Stimulated activated CD8-positive, alpha-beta memory T cell treated with anti-CD3 and anti-CD28 coated beads, Interleukin-15, amount 100 ng/mL, for 24 hours (primary cell): Measurements from ENCODE around the gene CXCR6.

Experiments
- DNase-seq: peaks from one replicate; pipeline ENCODE4 v3.0.0-alpha.2; 2020; ENCODE audit warnings: low read depth

CXCR6 gene

DNA sequence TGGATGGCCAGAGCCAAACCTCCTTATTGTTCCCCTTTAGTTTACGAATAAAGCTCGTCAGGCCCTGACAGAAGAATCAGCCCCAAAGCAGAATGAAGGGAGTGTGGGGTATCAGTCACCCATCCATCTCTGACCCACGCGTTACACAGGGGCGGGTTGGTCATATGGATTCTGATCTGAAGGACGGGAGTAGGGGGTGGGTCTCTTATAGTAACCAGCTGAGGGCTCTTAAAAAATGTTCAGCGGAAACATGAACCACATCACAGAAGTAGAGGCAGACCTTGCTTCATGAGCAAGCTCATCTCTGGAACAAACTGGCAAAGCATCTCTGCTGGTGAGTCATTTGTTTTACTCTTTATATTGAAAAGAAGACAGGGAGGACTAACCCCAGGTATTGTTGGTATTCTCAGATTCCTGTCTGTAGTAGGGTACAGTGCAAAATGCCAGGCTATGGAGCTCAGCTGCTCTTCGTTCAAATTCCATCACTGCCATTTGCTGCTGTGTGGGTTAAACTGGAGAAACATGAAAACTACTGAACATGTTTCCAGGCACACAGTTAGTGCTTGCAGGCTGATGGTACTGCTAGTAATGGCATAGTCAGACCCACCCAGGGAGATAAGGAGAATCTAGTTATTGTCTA lies at the start of gene CXCR6:
Gene CXCR6 (plus strand): TSS at position 258 of the 640 bp plus-strand sequence. CDS start 3,018 bp downstream, outside the sequence.
- no peak for DNase-seq

DNA sequence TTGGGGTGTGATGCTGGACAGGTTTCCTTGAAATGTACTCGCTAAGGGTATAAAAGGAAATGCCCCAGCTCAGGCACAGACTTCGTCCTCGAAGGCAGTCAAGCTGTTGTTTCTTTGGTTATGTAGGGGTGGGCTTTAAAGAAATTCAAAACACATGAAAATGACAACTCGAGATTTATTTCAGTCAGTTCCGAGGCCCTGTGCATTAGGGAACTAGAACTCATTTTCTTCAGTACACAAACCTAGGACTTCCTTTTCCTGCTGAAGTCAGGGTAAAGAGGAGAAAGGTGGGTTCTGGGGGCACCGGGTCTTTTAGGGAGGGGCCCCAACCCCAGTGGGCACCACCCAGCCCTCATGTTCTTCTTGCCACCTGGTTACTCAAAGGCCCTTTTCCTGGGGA lies 49.2 kb upstream of the CXCR6 start:
- DNase-seq = no peak

- no peak for DNase-seq
Measured at GRCh38 chr3:45895686-45896468, 47.4 kb upstream of the CXCR6 start.

DNA sequence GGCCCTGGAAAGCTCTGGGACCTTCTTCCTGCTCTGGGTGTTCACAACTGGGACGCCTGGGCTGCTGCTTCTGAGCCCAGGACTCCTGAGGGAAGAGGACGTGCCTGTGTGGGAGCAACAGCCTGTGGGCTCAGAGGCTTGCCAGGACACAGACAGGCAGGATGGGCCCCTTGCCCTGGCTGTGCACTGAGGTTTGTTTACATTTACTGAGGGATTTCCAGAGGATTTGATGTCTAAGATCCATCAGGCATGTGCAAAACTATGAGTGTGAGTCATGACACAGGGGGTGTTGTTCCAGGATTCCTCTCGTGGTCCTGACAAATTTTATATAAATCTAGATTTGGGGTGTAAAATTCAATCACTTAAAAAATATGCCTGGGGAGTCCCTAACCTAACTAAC lies 46.3 kb upstream of the CXCR6 start:
- no peak for DNase-seq

DNA sequence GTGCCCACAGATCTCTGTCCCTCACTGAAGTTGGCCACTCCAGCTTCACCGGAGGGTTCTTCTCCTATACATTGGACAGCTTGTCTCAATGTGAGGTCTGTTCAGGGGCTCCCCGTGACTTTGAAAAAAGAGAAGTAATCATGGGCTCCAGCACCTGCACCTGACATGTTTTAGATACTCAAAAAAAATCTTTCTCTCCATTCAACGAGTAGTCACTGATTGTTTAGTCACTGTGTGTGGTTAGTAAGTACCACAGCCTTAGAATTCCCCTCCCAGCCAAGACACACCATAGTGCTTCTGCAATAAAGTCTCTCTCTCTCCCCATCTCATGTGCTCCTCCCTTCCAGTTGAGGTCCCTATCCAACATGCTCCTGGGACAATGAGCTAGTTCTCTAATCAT lies 38.3 kb upstream of the CXCR6 start:
- DNase-seq = no peak

GRCh38 chr3:45905755-45906154 lies 37.5 kb upstream of the CXCR6 start:
- no peak for DNase-seq

DNA sequence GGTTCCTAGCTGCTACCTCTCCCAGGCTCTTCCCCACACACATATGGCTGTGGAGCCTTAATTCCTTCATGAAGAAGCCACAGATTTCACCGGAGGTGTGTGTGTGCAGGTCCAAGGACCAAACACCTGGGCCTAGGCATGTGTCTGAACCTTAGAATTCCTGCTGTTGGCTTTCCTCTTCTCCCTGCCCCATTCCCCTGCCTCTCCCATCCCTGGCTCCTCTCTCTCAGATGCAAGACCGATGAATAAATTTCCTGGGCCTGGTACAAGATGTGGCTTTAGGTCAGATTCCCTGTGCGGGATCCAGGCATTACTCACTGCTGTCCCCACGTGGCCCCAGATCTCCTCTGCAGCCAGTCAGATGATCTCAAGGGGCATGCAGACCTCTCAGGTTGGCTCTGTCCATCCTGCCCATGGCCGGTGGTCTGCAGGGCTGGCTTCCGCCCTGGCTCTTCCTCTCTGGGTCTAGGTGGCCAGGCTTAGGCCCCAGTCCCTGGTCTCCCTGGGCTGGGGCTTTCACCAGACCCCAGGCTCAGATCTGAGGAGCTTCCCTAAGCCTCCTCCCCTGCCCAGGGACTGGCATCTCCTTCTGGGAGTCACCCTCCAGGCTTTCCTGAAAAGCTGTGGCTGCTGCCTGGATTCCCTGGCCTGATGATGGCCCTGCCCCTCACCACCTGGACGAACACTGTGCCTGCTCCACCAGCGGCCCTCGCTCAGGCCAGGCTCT lies 36.4 kb upstream of the CXCR6 start:
- no peak for DNase-seq

DNA sequence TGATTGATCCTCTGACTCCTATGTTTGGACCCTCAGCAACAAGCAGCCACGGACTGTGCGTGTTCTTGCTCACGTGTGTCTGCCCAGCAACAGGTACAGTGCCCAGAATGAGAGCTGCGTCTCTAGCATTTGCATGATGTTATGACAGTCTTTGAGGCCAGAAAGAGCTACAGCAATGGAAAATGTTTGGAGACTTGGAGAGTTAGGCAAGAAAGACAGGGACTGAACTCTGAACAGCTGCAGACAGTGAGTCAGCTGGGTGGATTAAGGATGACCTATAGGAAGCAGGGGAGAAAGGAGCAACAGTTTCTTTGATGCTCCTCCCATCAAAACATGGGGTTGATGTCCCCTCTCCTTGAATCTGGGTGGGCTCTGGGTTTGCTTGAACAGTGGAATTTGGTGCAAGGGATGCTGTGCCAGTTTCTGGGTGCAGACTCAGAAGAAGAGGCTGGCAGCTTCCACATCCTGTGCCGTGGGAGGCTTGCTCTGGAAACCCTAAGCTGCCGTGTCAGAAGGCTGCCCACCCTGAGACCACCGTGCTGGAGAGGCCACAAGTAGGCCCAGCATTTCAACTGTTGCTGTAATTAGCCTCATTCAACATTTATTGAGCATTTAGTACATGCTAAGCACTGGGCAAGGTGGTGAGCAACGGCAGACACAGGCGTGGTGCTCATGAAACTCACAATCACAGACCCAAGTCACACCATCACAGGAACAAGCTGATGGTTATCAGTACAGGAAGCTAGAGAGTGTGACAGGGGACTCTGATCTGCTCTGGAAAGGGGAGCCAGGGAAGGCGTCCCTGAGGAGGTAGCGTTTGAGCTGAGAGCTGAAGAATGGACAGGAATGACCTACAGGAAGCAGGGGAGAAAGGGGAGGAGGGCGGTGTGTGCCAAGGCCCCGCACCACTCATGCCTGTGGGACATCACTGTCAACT lies 35.2 kb upstream of the CXCR6 start:
- no peak for DNase-seq

DNA sequence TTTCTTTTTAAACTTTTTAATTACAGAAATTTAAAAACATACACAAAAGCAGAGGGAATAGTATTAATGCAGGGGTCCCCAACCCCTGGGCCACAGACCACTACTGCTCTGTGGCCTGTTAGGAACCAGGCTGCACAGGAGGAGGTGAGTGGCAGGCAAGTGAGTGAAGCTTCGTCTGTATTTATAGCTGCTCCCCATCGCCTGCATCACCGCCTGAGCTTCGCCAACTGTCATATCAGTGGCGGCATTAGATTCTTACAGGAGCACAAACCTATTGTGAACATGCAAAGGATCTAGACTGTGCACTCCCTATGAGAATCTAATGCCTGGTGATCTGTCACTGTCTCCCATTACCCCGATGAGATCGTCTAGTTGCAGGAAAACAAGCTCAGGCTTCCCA lies 34.5 kb upstream of the CXCR6 start:
- no peak for DNase-seq

DNA sequence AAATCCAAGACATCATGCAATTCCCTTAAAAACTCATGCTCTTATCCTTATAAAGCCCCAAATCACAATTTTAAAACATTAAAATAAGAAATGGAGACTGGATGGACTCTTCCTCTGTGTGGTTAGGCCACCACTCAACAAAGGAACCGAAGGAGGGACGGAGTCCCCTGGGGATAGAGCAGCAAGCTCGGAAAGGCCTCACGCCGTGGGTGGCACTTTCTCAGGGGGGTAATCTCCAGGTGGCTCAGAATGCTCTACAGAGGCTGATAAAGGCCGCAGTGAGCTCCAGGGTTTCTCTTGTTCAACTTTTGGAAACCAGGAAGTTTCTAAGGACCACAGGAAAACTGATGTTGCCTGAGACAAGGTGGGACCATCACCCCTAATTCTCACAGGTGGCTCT lies 33.7 kb upstream of the CXCR6 start:
- DNase-seq = no peak

DNA sequence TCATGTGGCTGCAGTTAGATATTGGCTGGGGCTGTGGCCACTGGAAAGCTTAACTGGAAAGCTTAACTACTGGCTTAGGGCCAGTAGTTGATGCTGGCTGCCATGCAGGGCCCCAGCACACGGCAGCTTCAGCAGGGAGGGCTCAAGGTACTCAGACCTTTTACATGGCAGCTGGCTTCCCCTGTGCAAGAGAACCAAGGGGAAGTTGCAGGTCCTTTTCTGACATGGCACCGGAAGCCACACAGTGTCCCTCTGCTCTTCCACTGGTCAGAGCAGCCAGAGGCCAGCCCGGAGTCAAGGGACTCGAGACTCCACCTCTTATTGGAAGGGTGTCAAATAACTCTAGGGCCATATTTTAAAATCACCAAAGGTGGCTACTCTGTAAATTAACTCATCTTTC lies 32.4 kb upstream of the CXCR6 start:
- DNase-seq = no peak

DNA sequence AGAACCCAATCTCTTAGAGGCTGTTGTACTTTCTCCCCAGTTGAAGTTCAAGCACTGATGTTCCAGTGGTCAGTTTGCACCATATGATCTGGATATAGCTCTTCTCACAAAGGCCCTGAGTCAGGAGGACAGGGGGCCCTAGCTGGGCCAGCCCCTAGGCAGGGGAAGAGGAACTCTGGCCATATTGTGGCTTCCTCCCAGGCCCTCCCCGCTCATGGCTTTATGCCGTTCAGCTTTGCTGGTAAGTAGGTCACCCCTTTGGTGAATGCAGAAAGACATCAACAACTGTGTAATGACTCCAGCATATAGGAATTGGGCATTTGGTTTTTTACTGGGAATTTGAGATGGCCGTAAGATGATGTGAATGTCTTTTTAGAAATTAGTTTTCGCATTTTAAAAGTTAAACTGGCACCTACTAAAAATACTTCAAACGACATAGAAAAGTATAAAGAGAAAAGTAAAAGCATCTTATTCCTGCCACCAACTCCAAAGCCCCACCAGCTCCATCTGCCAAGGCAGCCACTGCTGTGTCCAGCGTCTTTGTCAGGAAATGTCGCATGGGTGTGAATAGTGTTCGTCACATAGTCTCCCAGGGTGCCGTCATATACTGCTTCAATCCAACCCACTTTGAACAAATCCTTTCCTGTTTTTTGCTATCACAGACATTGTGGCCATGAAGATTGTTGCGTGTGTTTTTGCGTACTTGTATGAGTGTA lies 31.6 kb upstream of the CXCR6 start:
- no peak for DNase-seq

GRCh38 chr3:45912435-45912834 lies 30.8 kb upstream of the CXCR6 start:
- DNase-seq = no peak

DNA sequence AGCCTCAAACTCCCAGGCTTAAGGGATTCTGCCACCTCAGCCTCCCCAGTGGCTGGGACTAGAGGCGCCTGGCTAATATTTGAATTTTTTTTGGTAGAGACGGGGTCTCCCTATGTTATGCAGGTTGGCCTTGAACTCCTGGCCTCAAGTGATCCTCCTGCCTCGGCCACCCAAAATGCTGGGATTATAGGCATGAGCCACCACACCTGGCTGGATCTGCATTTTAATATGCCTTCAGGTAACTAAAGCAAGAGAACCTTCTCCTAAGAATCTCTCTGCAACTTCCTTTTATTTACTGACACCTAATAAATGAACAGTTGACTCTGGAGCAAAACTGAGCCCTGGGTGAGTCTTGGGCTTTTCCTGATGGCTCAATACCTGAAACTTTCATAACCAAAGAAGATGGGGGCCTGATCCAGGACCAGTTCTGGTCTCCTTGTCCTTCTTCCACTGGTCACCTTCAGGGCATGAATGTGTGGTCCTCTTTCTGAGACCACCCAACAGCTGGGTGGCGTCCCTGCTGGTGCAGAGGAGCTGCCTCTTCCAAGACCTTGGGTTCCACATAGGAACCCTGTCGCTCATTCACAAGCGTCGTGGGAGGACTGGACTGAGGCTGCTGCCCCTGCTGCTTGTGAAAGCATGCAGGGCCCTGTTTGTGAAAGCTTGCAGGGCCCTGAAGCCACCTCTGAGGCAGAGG lies 28.8 kb upstream of the CXCR6 start:
- DNase-seq = no peak

- no peak for DNase-seq
Measured at GRCh38 chr3:45915059-45915439, 28.2 kb upstream of the CXCR6 start.

GRCh38 chr3:45915518-45916231 lies 27.6 kb upstream of the CXCR6 start:
- DNase-seq = peak; percentile 42

DNA sequence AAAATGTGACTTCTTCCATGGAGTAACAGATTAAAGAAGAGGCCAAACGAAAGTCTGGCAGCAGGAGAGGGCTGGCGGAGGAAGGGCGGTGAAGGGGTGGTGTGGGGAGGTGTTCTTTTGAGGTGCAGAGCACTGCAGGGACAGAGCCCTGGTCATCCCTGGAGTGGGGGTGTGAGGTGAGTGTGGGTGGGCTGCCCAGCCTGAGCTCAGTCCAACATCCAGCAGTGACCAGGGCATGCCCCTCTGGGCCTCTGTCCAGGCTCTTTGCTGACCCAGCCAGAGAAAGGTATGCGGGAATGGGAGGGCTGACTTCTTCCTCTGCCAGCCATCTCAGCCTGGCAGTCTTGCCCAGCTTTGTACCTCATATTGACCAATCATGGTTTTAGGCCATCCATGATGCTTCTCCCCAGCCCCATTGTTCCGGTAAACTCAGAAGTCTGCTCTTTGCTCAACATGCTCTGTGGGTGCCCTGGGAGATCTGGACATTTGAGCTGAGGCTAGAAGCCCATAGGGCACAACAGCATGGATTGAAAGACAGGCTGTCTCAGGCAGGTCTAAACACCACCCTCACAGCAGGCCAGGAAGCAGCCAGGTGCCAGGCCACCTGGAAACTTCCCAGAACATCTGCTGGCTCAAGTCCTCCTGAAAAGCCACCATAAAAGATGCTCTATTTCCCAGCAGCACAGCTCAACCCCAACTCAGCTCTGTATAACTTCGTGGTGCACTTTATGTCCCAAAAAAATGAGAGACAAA lies 25.9 kb upstream of the CXCR6 start:
- DNase-seq = no peak

GRCh38 chr3:45921158-45922038 lies 21.9 kb upstream of the CXCR6 start:
- DNase-seq = no peak

DNA sequence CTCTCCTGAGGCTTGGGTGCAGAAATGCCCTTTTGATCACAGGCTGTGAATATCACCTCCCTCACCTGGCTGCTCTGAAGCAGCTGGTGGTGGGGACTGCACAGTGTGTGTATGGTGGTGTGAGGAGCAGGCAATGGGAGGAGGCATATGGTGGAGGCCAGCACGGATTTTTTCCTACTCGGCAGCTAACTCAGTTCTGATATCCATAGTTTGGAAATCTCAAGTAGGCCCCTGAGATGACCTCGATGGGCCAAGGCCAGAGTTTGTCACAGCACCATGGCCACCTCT lies 21.3 kb upstream of the CXCR6 start:
- no peak for DNase-seq
